ENCODE results near the gene CNIH3.

Gene CNIH3

GRCh38 chr1:224722838-224723237, 106.7 kb downstream of the CNIH3 start:
- no peak for DNase-seq (ENCODE audit: low spot score)

- no peak for DNase-seq (ENCODE audit: low spot score)
Observed at GRCh38 chr1:224724566-224724965, 108.4 kb downstream of the CNIH3 start.

- DNase-seq (ENCODE audit: low spot score) = no peak
Observed at GRCh38 chr1:224726441-224727182, 110.5 kb downstream of the CNIH3 start.

- DNase-seq (ENCODE audit: low spot score) = no peak
Observed at GRCh38 chr1:224727351-224728289, 111.5 kb downstream of the CNIH3 start.

GRCh38 chr1:224730540-224730939, 114.4 kb downstream of the CNIH3 start:
- no peak for DNase-seq (ENCODE audit: low spot score)

GRCh38 chr1:224730965-224731364, 114.8 kb downstream of the CNIH3 start:
- no peak for DNase-seq (ENCODE audit: low spot score)

- no peak for DNase-seq (ENCODE audit: low spot score)
Observed at GRCh38 chr1:224731633-224732032, 115.5 kb downstream of the CNIH3 start.

GRCh38 chr1:224732377-224733026, 116.4 kb downstream of the CNIH3 start:
- DNase-seq (ENCODE audit: low spot score) = no peak

GRCh38 chr1:224733027-224733911, 117.2 kb downstream of the CNIH3 start:
- no peak for DNase-seq (ENCODE audit: low spot score)

- DNase-seq (ENCODE audit: low spot score) = no peak
Observed at GRCh38 chr1:224734261-224734935, 118.3 kb downstream of the CNIH3 start.

- no peak for DNase-seq (ENCODE audit: low spot score)
Observed at GRCh38 chr1:224735159-224735558, 119.0 kb downstream of the CNIH3 start.

- DNase-seq (ENCODE audit: low spot score) = no peak
Observed at GRCh38 chr1:224736619-224737352, 120.7 kb downstream of the CNIH3 start.

- no peak for DNase-seq (ENCODE audit: low spot score)
Observed at GRCh38 chr1:224737353-224737727, 121.2 kb downstream of the CNIH3 start.

- DNase-seq (ENCODE audit: low spot score) = no peak
Observed at GRCh38 chr1:224739303-224739996, 123.3 kb downstream of the CNIH3 start.

- no peak for DNase-seq (ENCODE audit: low spot score)
Observed at GRCh38 chr1:224739997-224740684, 124.0 kb downstream of the CNIH3 start.

- DNase-seq (ENCODE audit: low spot score) = no peak
Observed at GRCh38 chr1:224740685-224741052, 124.6 kb downstream of the CNIH3 start.

GRCh38 chr1:224742349-224742748, 126.2 kb downstream of the CNIH3 start:
- no peak for DNase-seq (ENCODE audit: low spot score)

- DNase-seq (ENCODE audit: low spot score) = no peak
Observed at GRCh38 chr1:224743608-224744164, 127.6 kb downstream of the CNIH3 start.

GRCh38 chr1:224744521-224744920, 128.4 kb downstream of the CNIH3 start:
- DNase-seq (ENCODE audit: low spot score) = no peak
